Lower leg skin (tissue), 4 donors: Measurements from ENCODE around the gene B4GALT2. TPM values are rescaled to one million over a fixed set of nuclear protein-coding genes. Genes with fewer than 3 reads are reported as not detected.

Experiments used
- DNase-seq, 2 donors: peaks; one replicate each; pipeline ENCODE4 v3.0.0-alpha.2; 2019; ENCODE audit warnings: low spot score in 2 of 2
- H3K4me3 ChIP-seq: fragments of 200-600 bp; sonication (generic); 2 replicates; pipeline ENCODE4 v1.5.1; 2017; ENCODE audit warnings: mild to moderate bottlenecking, low read depth; ENCODE audit not compliant: poor library complexity, severe bottlenecking
- POLR2A ChIP-seq, 2 donors: fragments of 450-650 bp; IDR thresholded peaks; one replicate each; pipeline ENCODE4 v1.6.1; 2016 to 2017; ENCODE audit warnings: antibody characterized with exemption in 2 of 2, mild to moderate bottlenecking in 1 of 2, moderate library complexity in 1 of 2
- WGBS, 2 donors: methylation state at CpG; one replicate each; pipeline ENCODE4 v1.1.5; 2018; 5-methylcytosine and 5-hydroxymethylcytosine counted together
- intact Hi-C: fragments of 100-400 bp; cut with DNase I; formaldehyde crosslinking; loops from one replicate; pipeline ENCODE4 v1.15.0; 2023; ENCODE audit warnings: low total_unique reads
- total RNA-seq, 4 donors: library from RNA; depleted of rRNA; stranded (reverse); fragments of >200 nt; gene quantifications; one replicate each; pipeline ENCODE4 v1.1.0, GENCODE V29; 2016
- TF ChIP-seq, protein P1 (sequence below), 3 donors: fragments of 450-650 bp; IDR thresholded peaks; one replicate each; pipeline ENCODE4 v1.5.1; 2016; ENCODE audit warnings: antibody characterized with exemption in 3 of 3, mild to moderate bottlenecking in 3 of 3, moderate library complexity in 2 of 3

The B4GALT2 gene
- total RNA-seq, 4 donors from 2014 or later: 21.6 to 50.5 (median 30.3) TPM

DNA sequence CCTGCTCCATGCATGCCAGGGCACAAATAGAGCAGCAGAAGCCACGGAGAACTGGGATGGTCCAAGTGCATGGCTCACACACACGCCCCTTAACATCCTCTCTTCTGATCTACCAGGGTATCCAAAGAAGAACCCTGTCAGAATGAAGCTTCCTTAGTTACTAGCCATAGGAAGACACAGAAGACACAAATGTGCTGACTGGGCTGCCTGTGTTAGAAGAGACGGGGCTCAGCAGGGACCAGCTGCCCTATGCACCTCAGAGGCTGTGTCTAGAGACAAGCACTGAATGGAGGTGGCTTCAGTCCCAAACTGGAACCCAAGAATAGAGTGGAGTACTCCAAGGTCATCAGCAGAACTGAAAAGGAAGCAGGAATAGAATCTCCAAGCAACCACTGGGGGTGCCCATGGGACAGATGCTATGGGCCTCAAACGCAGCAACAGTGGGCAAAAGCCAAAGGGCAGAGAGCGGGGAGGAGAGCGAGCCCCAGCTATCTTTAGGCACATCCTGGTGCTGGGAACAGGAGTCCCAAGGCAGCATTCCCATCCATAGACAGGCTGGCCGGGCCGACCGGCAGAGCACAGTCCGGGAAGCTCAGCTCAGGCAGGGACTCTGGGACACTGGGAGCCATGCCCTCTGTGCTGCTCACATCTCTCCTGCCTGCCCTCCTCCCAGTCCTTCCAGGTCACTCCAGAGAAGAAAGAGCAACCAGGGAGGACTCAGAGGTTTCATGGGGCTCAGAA lies 42.7 kb downstream of the B4GALT2 start:
- no peak overlapping the region for H3K4me3 ChIP-seq
- intact Hi-C loops: no loop called here
- 78 to 87% methylated on average over 9 to 10 of the region's 10 CpGs for WGBS, 2 donors
- no peak for DNase-seq
- no peak for TF ChIP-seq POLR2A (IDR thresholded peaks at IDR 0.05)
- TF ChIP-seq, protein P1, sequence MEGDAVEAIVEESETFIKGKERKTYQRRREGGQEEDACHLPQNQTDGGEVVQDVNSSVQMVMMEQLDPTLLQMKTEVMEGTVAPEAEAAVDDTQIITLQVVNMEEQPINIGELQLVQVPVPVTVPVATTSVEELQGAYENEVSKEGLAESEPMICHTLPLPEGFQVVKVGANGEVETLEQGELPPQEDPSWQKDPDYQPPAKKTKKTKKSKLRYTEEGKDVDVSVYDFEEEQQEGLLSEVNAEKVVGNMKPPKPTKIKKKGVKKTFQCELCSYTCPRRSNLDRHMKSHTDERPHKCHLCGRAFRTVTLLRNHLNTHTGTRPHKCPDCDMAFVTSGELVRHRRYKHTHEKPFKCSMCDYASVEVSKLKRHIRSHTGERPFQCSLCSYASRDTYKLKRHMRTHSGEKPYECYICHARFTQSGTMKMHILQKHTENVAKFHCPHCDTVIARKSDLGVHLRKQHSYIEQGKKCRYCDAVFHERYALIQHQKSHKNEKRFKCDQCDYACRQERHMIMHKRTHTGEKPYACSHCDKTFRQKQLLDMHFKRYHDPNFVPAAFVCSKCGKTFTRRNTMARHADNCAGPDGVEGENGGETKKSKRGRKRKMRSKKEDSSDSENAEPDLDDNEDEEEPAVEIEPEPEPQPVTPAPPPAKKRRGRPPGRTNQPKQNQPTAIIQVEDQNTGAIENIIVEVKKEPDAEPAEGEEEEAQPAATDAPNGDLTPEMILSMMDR (IDR thresholded peaks at IDR 0.05): no peak

DNA sequence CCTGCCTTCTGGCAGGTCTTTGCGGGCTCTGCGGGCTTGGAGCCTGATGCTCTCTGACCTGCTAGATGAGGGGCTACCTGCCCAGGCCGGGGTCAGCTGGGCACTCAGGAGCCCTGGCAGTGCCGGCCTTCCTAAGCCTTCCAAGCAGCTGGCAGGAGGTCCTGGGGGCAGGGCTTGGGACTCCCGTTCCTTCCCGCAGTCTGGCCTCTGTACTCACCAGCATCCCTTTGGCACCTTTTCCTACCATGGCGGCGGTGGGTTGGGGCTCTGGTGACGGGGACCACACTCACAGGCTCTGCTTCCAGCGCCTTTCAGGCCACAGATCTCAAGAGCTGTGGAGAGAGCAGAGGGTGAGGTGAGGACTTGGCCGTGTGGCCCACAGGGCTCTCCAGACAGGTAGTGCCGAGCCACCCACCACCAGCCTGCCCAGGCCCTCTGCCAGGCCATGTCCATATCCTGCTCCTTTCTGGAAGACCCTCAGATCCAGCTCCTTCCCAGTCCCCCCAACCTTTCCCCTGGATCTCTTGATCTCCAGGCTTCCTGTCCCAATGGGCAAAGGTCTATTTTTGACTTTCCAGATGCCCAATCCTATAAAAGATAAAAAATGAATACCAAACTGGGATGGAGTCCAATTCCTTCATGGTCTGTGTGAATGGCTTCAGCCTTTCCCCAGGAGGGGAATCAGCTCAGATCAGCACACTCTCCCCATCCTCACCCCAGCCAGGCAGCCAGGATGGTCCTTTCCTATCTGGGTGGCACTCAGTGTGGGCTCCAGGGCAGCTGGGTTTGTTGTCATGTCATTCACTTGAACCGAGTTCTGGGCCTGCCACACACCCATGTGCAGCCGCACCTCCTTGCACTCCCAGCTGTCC lies 45.3 kb downstream of the B4GALT2 start:
- no peak overlapping the region for H3K4me3 ChIP-seq
- DNase-seq: no peak
- TF ChIP-seq POLR2A (IDR thresholded peaks at IDR 0.05): no peak
- TF ChIP-seq, protein P1 (IDR thresholded peaks at IDR 0.05): no peak
- intact Hi-C loops: no loop called here
- WGBS, 2 donors: 87% methylated on average over 13 to 14 of the region's 14 CpGs

DNA sequence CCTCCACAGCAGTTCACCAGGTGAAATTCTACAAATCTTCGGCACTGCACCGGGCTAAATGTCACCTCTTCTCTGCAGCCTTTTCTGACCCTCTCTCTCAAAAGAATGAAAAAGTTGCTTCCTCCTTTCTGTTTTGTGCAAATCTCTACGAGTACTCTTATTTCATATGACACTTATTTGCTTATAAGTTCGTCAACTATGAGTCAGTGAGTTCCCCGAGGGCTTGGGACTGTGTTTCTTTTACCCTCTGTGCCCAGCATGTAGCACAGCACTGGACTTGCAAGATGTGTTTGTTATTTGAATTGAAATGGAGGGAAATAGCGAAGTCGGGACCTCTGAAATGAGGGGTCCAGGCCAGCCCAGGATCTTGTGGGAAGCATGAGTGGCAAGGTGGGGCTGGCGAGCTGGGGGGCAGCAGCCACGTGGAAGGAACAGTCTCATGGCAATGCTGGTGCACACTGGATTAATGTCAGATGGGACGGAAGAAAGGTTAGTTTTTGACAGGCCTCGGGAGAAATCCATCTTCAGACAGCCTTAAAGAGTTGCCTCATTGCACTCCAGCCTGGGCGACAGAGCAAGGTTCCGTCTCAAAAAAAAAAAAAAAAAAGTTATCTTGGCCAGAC lies 46.0 kb downstream of the B4GALT2 start:
- intact Hi-C loops: no loop called here
- WGBS, 2 donors: 71 to 79% methylated on average over 13 of the region's 13 CpGs
- TF ChIP-seq, protein P1 (IDR thresholded peaks at IDR 0.05): no peak
- TF ChIP-seq POLR2A (IDR thresholded peaks at IDR 0.05): no peak
- H3K4me3 ChIP-seq: no peak overlapping the region
- DNase-seq: no peak

DNA sequence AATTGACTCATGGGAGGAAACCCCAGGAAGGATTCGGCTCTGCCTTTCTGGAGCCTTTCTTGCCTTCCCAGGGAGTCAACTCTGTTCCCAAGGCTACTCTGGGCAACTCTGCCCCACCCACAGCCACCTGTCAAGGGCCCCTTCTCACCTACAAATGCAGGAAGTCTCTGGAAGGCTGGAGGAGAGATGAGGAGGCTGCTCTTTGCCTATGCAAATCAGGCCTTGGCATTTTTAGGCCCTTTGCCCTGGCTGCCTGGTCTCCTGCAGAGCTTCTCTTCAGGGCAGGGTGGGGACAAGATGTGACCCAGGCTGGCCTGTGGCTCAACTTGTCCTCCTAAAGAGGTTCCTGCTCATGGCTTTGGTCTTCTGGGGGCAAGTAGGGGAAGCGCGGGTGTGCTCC lies 46.8 kb downstream of the B4GALT2 start:
- H3K4me3 ChIP-seq: no peak overlapping the region
- TF ChIP-seq POLR2A (IDR thresholded peaks at IDR 0.05): no peak
- TF ChIP-seq, protein P1 (IDR thresholded peaks at IDR 0.05): no peak
- DNase-seq: no peak
- intact Hi-C loops: no loop called here
- 66 to 77% methylated on average over 3 of the region's 3 CpGs for WGBS, 2 donors

DNA sequence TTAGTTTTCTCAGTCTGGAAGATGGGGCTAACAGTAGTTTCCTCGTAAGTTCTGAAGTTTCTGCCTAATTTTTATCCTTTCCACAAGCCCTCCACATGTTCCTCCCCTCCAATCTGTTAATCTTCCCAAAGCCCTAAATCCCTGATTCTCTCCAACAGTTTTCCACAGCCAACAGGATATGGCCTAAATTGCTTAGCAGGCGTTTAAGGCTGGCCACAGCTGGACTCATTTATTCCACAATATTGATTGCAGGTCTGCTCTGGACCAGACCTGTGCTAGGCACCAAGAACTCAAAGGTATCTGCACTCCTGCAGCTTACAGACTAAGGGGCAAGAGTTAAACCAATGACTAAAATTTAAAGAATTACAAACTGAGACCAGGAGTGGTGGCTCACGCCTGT lies 48.3 kb downstream of the B4GALT2 start:
- intact Hi-C loops: no loop called here
- DNase-seq: no peak
- WGBS, 2 donors: 84 to 94% methylated on average over 3 of the region's 3 CpGs

More for the DNA sequence above, 48.3 kb downstream of the B4GALT2 start:
- H3K4me3 ChIP-seq: no peak overlapping the region
- TF ChIP-seq, protein P1 (IDR thresholded peaks at IDR 0.05): no peak
- TF ChIP-seq POLR2A (IDR thresholded peaks at IDR 0.05): no peak
